ENCODE data around the gene OGFOD3.

OGFOD3 gene

DNA sequence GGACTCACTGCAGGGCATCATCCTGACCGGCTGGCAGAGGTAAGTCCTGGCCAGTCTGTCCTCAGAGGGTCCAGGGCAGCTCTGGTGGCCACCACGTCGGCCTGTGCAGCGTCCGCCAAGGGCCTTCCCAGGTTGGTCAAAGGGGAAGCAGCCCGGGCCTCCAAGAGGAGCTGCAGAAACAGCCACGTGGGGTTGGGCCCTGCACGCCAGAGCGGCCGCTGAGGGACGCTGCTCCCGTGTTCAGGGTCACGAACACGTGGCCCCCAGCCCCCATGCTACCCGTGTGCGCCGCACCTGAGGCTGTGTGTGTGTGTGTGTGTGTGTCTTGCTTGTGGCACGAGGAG lies 18.9 kb upstream of the OGFOD3 start:
- H3K4me2 ChIP-seq (ENCODE audit: low read length): no peak overlapping the region
- no peaks in the 10 kb centered on the region for H3K27me3 ChIP-seq (ENCODE audit: insufficient read depth, low read length, poor library complexity)
- no peak overlapping the region for H2BK120ac ChIP-seq (ENCODE audit: low read depth, low read length)
- no peak overlapping the region for H3K23ac ChIP-seq (ENCODE audit: low read length)
- no peak overlapping the region for H2BK15ac ChIP-seq (replicated peaks; ENCODE audit: low read depth)
- no peak overlapping the region for H3K4ac ChIP-seq (ENCODE audit: low read depth, low read length)
- DNase-seq: no peak
- no peaks in the 10 kb centered on the region for H3K36me3 ChIP-seq (ENCODE audit: control insufficient read depth, insufficient read depth, low read length)
- H3K79me2 ChIP-seq (ENCODE audit: control insufficient read depth, insufficient read depth, low read length): no peaks in the 10 kb centered on the region
- H3K79me1 ChIP-seq (ENCODE audit: low read length): no peaks in the 10 kb centered on the region
- no peak overlapping the region for H2BK5ac ChIP-seq (ENCODE audit: low read length)
- H3K9ac ChIP-seq (ENCODE audit: low read length): no peak overlapping the region
- no peak overlapping the region for H3K56ac ChIP-seq (ENCODE audit: low read length)
- H3K4me3 ChIP-seq (ENCODE audit: low read length): no peak overlapping the region
- no peaks in the 10 kb centered on the region for H3K4me1 ChIP-seq (ENCODE audit: control insufficient read depth, low read depth, low read length)
- H3K18ac ChIP-seq (ENCODE audit: low read length): no peak overlapping the region
- no peak overlapping the region for H3K27ac ChIP-seq (ENCODE audit: low read depth, low read length)
- no peak overlapping the region for H2AK5ac ChIP-seq (ENCODE audit: low read length)
- no peak overlapping the region for H4K5ac ChIP-seq (ENCODE audit: low read length)
- no CpG with 5 or more reads among the region's 18 CpGs for WGBS (ENCODE audit: extremely low coverage, insufficient coverage, low lambda C conversion rate)
- H4K8ac ChIP-seq (ENCODE audit: low read depth, low read length): no peak overlapping the region

GRCh38 chr17:82436601-82437324 lies 18.4 kb upstream of the OGFOD3 start:
- Histone ChIP-seq H3K18ac (ENCODE audit: low read length) (no peak overlapping the region), H3K56ac (ENCODE audit: low read length) (no peak overlapping the region), H3K4me3 (ENCODE audit: low read length) (no peak overlapping the region), H3K4ac (ENCODE audit: low read depth, low read length) (no peak overlapping the region), H2AK5ac (ENCODE audit: low read length) (no peak overlapping the region), H3K4me2 (ENCODE audit: low read length) (no peak overlapping the region), H3K79me2 (ENCODE audit: control insufficient read depth, insufficient read depth, low read length) (no peaks in the 10 kb centered on the region), H3K79me1 (ENCODE audit: low read length) (no peaks in the 10 kb centered on the region), H3K23ac (ENCODE audit: low read length) (no peak overlapping the region), H3K4me1 (ENCODE audit: control insufficient read depth, low read depth, low read length) (no peaks in the 10 kb centered on the region), H3K27ac (ENCODE audit: low read depth, low read length) (no peak overlapping the region), H2BK120ac (ENCODE audit: low read depth, low read length) (no peak overlapping the region), H4K5ac (ENCODE audit: low read length) (no peak overlapping the region), H4K8ac (ENCODE audit: low read depth, low read length) (no peak overlapping the region), H3K27me3 (ENCODE audit: insufficient read depth, low read length, poor library complexity) (no peaks in the 10 kb centered on the region), H3K9ac (ENCODE audit: low read length) (no peak overlapping the region), H2BK5ac (ENCODE audit: low read length) (no peak overlapping the region), H2BK15ac (replicated peaks; ENCODE audit: low read depth) (no peak overlapping the region), H3K36me3 (ENCODE audit: control insufficient read depth, insufficient read depth, low read length) (no peaks in the 10 kb centered on the region)
- no CpG with 5 or more reads among the region's 36 CpGs for whole genome bisulfite sequencing (ENCODE audit: extremely low coverage, insufficient coverage, low lambda C conversion rate)
- DNase-seq: no peak

- WGBS (ENCODE audit: extremely low coverage, insufficient coverage, low lambda C conversion rate): no CpG with 5 or more reads among the region's 43 CpGs
Observed at GRCh38 chr17:82435601-82436583, 17.5 kb upstream of the OGFOD3 start.

DNA sequence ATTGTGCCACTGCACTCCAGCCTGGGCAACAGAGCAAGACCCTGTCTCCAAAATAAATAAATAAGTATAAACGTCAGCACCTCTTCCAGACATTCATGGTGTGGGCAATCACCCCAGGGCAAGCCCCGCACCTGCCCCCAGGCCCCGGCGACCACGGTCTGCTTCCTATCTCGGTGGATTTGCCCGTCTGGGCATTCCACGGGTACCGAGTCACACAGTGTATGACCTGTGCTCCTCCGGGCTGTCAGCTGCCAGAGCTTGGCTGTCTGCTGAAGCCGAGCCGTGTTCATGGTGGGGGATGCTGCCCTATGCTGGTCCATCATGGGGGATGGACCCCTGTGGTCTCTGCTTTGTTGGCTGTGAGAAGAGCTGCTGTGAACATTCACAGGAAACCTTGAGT lies 16.7 kb upstream of the OGFOD3 start:
- Histone ChIP-seq H3K4me2 (ENCODE audit: low read length) (no peak overlapping the region), H3K18ac (ENCODE audit: low read length) (no peak overlapping the region), H3K27me3 (ENCODE audit: insufficient read depth, low read length, poor library complexity) (no peaks in the 10 kb centered on the region), H3K9ac (ENCODE audit: low read length) (no peak overlapping the region), H3K79me2 (ENCODE audit: control insufficient read depth, insufficient read depth, low read length) (no peaks in the 10 kb centered on the region), H3K4ac (ENCODE audit: low read depth, low read length) (no peak overlapping the region), H2BK15ac (replicated peaks; ENCODE audit: low read depth) (no peak overlapping the region), H4K8ac (ENCODE audit: low read depth, low read length) (no peak overlapping the region), H2BK5ac (ENCODE audit: low read length) (no peak overlapping the region), H3K4me1 (ENCODE audit: control insufficient read depth, low read depth, low read length) (no peaks in the 10 kb centered on the region), H3K27ac (ENCODE audit: low read depth, low read length) (no peak overlapping the region), H3K79me1 (ENCODE audit: low read length) (no peaks in the 10 kb centered on the region), H3K36me3 (ENCODE audit: control insufficient read depth, insufficient read depth, low read length) (no peaks in the 10 kb centered on the region), H3K23ac (ENCODE audit: low read length) (no peak overlapping the region), H2AK5ac (ENCODE audit: low read length) (no peak overlapping the region), H3K4me3 (ENCODE audit: low read length) (no peak overlapping the region), H3K56ac (ENCODE audit: low read length) (no peak overlapping the region), H4K5ac (ENCODE audit: low read length) (no peak overlapping the region), H2BK120ac (ENCODE audit: low read depth, low read length) (no peak overlapping the region)
- DNase-seq: no peak
- no CpG with 5 or more reads among the region's 12 CpGs for WGBS (ENCODE audit: extremely low coverage, insufficient coverage, low lambda C conversion rate)

More at GRCh38 chr17:82435601-82436583, 17.5 kb upstream of the OGFOD3 start:
- no peak for DNase-seq
- no peak overlapping the region for H3K4ac ChIP-seq (ENCODE audit: low read depth, low read length)
- no peak overlapping the region for H3K56ac ChIP-seq (ENCODE audit: low read length)
- H2BK5ac ChIP-seq (ENCODE audit: low read length): no peak overlapping the region
- H3K36me3 ChIP-seq (ENCODE audit: control insufficient read depth, insufficient read depth, low read length): no peaks in the 10 kb centered on the region
- no peak overlapping the region for H3K4me2 ChIP-seq (ENCODE audit: low read length)
- H2BK15ac ChIP-seq (replicated peaks; ENCODE audit: low read depth): no peak overlapping the region
- no peak overlapping the region for H4K5ac ChIP-seq (ENCODE audit: low read length)
- no peak overlapping the region for H3K27ac ChIP-seq (ENCODE audit: low read depth, low read length)
- H3K4me1 ChIP-seq (ENCODE audit: control insufficient read depth, low read depth, low read length): no peaks in the 10 kb centered on the region
- H3K79me2 ChIP-seq (ENCODE audit: control insufficient read depth, insufficient read depth, low read length): no peaks in the 10 kb centered on the region
- H3K4me3 ChIP-seq (ENCODE audit: low read length): no peak overlapping the region
- no peaks in the 10 kb centered on the region for H3K79me1 ChIP-seq (ENCODE audit: low read length)
- no peak overlapping the region for H3K18ac ChIP-seq (ENCODE audit: low read length)
- H3K27me3 ChIP-seq (ENCODE audit: insufficient read depth, low read length, poor library complexity): no peaks in the 10 kb centered on the region
- H2BK120ac ChIP-seq (ENCODE audit: low read depth, low read length): no peak overlapping the region
- no peak overlapping the region for H3K9ac ChIP-seq (ENCODE audit: low read length)
- no peak overlapping the region for H3K23ac ChIP-seq (ENCODE audit: low read length)
- H4K8ac ChIP-seq (ENCODE audit: low read depth, low read length): no peak overlapping the region
- no peak overlapping the region for H2AK5ac ChIP-seq (ENCODE audit: low read length)

- no peaks in the 10 kb centered on the region for H3K36me3 ChIP-seq (ENCODE audit: control insufficient read depth, insufficient read depth, low read length)
- no peak overlapping the region for H3K27ac ChIP-seq (ENCODE audit: low read depth, low read length)
- H4K8ac ChIP-seq (ENCODE audit: low read depth, low read length): no peak overlapping the region
- no peak overlapping the region for H4K5ac ChIP-seq (ENCODE audit: low read length)
- H3K4me3 ChIP-seq (ENCODE audit: low read length): no peak overlapping the region
- no peak overlapping the region for H3K23ac ChIP-seq (ENCODE audit: low read length)
- H3K4ac ChIP-seq (ENCODE audit: low read depth, low read length): no peak overlapping the region
- H3K18ac ChIP-seq (ENCODE audit: low read length): no peak overlapping the region
- no peaks in the 10 kb centered on the region for H3K27me3 ChIP-seq (ENCODE audit: insufficient read depth, low read length, poor library complexity)
- H2AK5ac ChIP-seq (ENCODE audit: low read length): no peak overlapping the region
- no peak overlapping the region for H2BK5ac ChIP-seq (ENCODE audit: low read length)
- H3K79me2 ChIP-seq (ENCODE audit: control insufficient read depth, insufficient read depth, low read length): no peaks in the 10 kb centered on the region
- H3K79me1 ChIP-seq (ENCODE audit: low read length): no peaks in the 10 kb centered on the region
- H3K9ac ChIP-seq (ENCODE audit: low read length): no peak overlapping the region
- no peak for DNase-seq
- H3K56ac ChIP-seq (ENCODE audit: low read length): no peak overlapping the region
- H2BK15ac ChIP-seq (replicated peaks; ENCODE audit: low read depth): no peak overlapping the region
- no CpG with 5 or more reads among the region's 3 CpGs for WGBS (ENCODE audit: extremely low coverage, insufficient coverage, low lambda C conversion rate)
- H3K4me1 ChIP-seq (ENCODE audit: control insufficient read depth, low read depth, low read length): no peaks in the 10 kb centered on the region
- H2BK120ac ChIP-seq (ENCODE audit: low read depth, low read length): no peak overlapping the region
- H3K4me2 ChIP-seq (ENCODE audit: low read length): no peak overlapping the region
Observed at GRCh38 chr17:82434216-82434565, 15.8 kb upstream of the OGFOD3 start.
